Dermis blood vessel endothelial cell (primary cell): ENCODE measurements around the gene CNKSR3. TPM values are rescaled to one million over a fixed set of nuclear protein-coding genes. Genes with fewer than 3 reads are reported as not detected.
A peak's percentile ranks its signal among the peaks of the same experiment; 100 is the strongest.
"Not testable (repeated sequence)": the region's sequence is repeated elsewhere in the genome, so short reads cannot be mapped to it uniquely, and the experiment has no call there.

ENCODE experiments used
- DNase-seq: peaks from one replicate; pipeline ENCODE4 v3.0.0; 2010
- total RNA-seq: library from RNA; depleted of rRNA; stranded (reverse); fragments of >200 nt; gene quantifications from 2 replicates; pipeline ENCODE4 v1.2.3, GENCODE V29; 2014

CNKSR3 gene
- total RNA-seq: 12.1 and 15.5 TPM in 2 replicates

DNA sequence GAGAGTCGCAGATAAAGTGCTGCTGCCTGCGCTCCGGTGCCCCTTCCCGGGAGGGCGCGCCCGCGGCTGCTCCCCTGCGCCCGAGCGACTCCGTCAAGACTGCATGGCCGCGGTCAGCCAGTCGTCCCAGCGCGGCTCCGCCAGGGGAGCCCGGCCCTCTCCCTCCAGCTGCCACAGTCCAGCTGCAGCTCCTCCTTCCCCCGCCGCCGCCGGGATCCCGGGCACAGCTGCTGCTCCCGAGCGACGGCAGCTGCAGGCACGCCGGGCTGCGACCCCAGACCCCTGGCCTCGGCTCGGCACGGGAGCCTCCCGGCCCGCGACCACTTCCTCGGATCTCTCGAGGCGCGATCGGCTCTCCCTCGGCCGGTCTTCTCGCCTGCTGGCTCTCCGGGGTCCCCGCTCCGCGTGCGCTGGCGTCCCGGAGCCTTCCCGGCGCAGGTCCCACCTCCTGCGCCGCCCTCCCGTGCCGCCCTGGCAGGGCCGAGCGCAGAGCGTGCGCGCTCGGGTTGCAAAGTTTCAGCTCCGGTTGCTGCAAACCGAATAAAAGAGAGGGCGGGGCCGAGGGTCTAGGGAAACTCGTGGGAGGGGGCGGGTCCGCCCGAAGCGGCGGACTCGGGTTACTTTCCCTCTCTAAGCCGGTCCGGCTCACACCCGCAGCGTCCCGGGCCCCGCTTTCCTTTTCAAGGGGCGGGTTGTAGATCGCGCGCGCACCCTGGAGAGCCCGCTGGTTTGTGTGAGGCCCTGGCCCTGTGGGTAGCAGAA lies at the start of gene CNKSR3:
Gene CNKSR3 (minus strand): TSS at position 542 of the 762 bp plus-strand sequence. CDS start 571 bp downstream, outside the sequence.
- peak; percentile 95 for DNase-seq

DNA sequence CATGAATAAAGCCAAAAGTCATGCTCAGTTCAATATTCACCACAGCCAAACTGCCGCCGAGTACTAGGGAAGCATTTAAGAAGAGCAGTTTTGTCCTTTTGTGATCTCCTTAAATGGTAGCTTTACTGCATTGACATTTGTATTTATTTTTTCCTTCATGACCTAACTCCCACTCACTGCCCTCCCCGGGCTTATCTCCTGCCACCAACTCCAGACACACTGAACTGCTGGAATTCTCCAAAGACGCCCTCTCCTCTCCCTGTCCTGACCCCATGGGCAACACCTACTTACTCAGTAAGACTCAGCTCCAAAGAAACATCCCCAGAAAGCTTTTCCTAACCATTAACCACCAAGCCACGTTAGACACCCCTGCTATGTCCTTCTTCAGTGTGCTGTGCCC lies 48.5 kb upstream of the CNKSR3 start:
- no peak for DNase-seq

DNA sequence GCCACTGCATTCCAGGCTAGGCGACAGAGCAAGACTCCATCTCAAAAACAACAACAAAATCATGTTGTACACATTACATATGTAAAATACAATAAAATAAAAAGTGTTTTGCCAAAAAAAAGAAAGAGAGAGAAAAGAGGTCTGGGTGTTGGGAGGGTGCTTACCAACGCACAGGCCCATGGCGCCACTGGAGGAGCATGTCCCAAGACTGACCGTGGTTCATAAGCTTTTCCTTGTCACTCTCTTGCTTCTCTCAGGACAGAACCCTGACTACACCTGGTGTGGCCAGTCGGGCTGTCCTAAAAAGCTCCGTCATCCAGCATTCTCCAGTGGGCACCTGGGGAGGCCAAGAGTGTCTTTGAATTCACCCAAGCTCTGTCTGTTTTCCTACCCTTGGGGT lies 48.0 kb upstream of the CNKSR3 start:
- no peak for DNase-seq

DNA sequence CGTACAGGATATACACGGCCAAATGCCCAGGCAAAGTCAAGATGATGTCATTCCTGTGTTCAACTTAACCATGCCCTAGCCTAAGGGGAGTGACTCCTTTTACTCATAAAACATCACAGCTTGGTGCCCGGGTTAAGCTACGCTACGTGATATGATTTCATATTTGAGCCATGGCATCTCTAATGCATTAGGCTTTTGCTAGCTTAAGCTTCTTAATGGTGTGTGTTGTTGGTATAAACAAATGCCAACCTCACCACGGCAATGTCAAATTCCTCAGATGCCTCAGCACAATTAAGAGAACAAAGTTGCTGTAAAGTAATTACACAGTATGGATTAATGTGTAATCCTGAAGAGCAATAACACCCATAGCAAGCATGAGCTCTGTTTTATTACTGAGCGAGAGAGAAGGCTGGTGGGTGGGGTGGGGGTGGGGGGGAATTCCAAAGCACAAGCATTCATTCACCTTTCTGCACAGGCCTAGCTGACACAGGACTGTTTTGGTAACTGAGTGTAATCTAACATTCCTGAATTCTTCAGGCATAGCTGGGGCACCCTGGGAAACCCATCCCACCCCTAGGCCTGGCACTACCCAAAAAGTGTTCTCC lies 44.7 kb upstream of the CNKSR3 start:
- peak; percentile 26 for DNase-seq

DNA sequence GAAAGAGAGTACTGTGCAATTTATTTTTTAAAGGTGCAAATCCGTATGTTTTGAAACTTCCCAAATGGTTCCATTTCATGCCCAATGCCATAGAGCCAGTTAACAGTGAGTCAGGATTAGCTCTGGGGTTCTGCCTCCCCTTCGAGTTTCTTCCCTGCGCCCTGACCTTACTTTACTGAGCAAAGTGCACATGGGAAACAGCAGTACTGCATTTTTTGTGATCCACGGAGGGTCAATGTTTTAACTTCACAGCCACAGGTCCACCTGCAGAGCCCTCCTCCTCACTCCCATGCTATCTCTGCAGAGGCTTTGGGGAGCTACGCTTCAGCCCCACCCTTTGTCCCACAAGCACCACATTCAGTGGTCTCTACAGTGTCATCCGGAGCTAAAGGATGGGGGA lies 44.0 kb upstream of the CNKSR3 start:
- no peak for DNase-seq

DNA sequence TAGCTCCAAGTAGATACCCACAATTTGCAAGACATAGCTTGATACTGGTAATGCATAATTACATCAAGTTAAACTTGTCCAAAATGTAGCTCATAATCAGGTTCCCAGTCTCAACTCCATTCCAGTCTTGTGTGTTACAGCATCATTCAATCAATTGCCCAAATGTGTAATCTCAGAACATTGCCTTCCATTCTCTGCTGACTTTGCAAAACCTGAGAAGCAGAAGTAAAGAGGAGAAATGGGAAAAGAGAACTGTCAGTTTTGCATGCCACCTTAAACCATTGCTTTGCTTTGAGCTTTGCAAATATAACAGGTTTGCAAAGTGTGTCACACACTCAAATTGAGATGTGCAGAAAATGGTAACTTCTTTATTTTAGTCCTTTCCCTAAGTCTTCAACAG lies 40.3 kb upstream of the CNKSR3 start:
- DNase-seq: no peak

DNA sequence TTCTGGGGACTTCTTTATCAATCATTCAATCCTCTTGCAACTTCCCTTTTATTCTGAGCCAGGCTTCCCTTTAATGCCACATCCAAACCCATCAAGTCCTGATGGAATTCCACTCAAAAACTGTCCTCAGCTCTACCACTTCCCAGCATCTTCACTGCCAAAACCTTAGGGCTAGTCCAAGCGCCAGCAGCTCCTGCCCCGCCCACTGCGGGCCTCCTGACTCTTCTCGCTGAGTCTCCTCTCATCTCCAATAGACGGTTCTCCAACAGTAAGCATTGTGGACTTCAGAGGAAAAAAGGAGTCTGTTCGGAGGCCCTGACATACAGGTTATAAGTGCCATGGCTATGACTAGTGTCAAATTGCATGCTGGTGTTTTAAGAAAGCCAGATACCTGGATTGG lies 38.7 kb upstream of the CNKSR3 start:
- no peak for DNase-seq

DNA sequence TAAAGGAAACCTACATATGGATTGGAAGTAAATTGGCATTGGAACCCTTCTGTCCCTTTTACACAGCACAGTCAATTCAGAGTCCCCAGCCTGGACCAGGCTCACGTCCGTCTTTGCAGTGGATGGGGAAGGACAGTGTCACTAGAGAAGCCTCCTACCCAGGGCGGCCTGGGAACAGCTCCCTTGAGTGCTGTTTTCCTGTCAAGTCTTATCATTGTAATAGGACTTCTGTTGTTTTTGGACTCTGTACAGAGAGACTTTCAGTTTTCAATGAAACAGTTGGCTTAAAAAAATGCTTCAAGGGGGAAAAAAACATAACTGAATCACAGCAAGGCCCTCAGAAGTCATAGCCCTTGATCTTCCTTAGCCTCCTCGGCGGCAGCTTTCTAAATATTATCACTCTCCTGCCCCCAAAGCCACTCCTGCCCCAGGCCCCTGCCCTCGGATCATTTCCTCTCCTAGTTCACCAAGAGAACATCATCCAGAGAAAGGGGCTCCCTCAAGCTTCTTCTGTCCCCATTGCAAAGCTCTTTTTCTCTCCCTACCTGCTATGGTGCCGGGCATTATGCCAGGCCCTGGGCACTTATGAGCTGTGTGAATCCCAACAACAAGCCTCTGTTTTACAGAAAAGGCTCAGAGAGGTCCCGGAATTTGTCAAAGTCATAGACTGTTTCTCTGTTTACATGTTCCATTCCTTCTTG lies 37.8 kb upstream of the CNKSR3 start:
- peak; percentile 75 for DNase-seq

DNA sequence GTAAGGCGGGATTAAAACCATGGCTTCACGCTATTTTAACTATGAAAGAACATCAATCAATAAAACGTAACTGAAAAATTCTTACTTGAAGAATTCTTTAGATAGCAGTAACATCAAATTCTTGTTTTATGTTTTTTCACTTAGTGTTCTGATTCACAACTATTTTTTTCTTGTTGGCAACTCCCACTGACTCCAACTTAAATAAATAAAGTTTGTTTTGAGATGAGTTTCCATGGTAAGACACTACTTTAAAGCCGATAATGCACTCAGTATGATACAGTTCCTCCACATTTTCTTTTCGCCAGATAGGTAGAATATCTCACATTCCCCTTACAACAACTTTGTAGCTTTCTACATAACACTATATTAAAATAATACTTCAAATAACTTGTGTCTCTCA lies 33.1 kb upstream of the CNKSR3 start:
- no peak for DNase-seq

DNA sequence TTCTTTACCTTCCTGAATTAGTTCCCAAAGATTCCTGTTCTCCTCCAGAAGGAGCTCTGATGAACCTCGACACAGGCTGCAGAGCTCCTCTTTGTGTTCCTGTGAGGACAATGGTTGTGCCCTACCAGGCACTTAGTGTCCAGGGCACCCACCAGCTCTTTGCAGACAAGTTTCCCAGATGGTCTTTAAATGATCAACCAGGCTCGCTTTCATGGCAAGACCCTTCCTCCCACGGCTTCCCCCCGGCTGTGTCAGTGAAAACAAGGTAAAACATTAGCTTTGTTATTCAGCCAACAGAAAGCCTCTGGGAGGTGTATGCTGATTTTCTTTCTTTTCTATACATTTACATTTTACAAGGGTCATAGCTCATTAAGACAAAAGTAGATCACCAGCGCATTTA lies 32.3 kb upstream of the CNKSR3 start:
- no peak for DNase-seq

DNA sequence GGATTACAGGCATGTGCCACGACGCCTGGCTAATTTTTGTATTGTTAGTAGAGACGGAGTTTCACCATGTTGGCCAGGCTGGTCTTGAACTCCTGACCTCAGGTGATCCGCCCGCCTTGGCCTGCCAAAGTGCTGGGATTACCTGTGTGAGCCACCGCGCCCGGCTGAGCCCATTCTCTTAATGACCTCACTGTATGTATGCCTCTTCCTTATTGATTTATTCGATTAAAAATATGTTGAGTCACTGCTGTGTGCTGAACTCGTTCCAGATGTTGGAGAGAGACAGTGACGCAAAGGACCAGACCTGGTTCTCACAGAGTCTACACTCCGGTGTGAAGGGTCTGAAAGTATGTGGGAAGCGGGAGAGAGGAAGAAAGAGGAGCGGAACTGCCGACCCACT lies 31.4 kb upstream of the CNKSR3 start:
- DNase-seq: not testable (repeated sequence)

DNA sequence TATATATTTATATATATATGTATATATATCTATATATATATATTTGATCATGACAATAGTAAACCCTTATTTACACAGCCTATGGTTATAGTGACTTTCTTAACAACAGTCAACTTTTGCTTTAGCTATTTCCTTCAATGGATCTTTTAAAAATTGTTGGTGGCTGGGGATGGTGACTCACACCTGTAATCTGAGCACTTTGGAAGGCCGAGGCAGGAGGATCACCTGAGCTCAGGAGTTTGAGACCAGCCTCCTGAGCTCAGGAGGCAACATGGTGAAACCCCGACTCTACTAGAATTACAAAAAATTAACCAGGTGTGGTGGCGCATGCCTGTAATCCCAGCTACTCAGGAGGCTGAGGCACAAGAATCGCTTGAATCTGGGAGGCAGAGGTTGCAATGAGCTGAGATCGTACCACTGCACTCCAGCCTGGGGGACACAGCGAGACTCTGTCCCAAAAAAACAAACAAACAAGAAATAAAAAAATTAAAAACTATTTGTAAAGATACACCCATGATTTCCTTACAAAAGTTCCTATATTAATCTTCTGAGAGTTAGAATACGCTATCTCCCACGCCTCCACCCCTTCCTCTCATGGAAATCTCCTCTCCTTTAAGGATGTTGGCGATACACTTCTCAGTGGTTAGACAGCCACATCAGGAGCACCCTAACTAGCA lies 29.2 kb upstream of the CNKSR3 start:
- no peak for DNase-seq

DNA sequence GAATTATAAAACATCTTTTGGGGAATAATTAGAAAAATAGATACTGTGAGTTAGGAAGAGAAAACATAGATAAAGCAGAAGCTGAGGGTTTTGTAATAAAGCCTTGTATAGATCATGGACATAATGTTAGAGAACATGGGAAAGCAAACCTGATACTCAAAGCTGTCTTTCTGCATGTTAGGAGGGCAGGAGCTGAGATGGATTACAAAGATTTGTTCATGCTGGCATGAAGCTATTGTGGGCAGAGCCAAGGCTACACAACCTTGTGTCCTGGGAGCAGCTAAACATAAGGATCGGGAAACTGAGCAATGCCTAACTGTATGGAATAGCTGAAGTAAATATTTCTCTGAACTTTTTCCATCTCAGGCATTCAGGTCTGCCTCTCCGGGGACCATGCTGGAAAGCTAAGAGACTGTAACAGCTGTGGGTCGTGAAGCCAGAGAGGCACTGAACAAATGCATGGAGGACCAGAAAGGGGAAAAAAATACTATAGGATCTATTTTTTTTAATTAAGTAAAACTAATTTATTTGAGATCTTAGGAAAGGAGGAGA lies 28.2 kb upstream of the CNKSR3 start:
- no peak for DNase-seq

DNA sequence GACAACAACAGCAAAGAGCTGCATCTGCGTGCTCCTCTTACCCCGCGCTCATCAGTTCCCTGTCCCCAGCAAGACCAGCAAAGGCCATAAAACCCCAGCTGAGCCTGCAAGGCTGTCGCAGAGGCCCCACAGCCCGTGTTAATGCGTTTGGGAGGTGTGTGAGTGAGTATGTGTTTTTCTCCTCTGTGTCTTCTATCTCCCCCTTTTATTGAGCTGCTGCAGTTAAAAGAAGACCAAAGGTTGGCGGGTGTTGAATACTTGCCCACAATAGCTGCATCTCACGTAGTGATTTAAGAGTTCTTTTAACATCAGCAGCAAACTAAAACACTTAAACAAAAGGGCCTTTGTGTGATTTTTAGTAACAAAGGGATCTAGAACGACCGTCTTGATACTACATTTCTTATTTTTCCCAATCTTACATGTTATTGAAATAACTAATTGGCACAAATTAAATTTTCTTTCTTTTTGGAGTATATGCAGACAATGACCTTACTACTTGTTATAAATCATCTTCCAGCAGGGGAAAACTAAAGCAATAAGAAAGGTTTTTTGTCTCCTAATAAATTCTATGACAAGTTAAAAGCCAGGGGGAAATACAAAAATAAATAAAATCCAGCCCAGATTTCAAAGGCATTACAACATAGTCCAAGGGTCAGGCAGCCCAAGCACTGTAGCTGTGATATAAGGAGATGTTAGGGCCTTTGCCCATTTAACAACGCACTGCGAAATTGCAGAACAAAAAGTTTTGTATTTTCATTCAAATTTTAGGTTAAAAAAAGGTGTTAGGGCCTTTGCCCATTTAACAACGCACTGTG lies 27.2 kb upstream of the CNKSR3 start:
- DNase-seq: no peak

DNA sequence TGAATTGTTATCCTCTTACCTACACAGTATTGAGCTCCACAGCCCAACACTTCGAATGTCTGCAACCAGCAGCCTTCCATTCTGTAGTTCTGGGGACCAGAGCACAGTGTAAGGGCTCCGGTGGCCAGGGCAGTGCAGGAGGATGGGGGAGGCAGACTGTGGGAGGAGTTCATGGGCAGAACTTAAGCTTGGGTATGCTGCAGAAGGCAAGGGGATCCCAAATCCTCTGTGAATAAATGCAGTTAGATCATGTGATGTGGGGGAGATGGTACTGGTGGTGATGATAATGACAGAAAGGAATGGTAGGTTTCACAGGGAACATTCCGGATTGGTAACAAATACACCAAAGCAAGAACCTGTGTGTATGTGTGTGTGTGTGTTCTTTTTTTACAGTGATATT lies 26.5 kb upstream of the CNKSR3 start:
- no peak for DNase-seq

DNA sequence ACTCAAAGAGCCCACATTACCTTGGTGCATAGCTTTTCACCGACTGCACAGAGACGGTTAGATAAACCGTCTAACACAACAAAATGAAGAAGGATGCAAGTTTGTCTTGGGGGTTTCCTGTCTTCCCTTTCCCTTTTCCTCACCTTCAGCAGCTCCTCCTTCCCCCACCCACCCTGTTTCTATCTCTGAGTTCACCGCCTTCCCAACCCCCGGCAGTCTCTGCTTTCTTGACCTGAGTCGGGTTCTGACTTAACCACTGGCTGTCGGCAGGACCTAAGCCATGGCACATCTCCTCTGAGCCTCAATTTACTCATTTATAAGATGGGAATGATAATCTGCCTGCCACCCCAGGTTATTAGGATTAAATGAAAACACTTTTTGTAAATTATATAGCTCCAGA lies 25.8 kb upstream of the CNKSR3 start:
- no peak for DNase-seq

DNA sequence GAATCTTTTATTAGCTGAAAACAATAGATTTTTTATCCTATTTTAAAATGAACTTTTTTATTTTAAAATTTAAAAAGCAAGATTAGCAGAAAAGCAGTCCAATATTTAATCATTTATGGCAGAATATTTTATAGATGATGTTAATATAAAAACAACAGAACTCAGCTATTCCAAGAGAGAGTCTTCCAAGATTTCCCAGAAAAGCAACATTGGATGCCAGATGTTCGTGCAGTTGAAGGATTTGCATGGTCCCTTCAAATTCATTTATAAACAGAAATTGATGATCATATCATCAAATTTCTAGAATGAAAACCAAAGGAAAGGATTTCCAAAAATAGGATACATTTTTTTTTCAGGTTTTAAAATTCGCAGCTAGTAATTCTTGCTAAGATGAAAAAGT lies 25.4 kb upstream of the CNKSR3 start:
- no peak for DNase-seq

DNA sequence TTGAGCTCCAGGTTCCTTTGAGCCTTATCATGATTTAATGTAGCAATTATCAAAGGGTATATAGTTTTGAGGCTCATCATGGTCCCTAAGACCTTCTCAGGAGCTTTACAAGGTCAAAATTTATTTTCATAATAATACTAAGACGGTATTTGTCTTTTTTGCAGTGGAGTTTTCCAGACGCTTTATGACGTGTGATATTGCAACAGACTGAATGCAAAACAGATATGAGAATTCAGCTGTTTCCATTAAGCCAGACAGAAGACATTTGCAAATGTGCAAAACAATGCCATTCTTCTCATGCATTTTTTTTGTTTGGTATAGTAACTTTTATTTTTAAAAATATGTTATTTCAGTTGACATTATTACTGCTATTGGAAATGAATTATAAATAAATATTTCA lies 24.7 kb upstream of the CNKSR3 start:
- DNase-seq: no peak

DNA sequence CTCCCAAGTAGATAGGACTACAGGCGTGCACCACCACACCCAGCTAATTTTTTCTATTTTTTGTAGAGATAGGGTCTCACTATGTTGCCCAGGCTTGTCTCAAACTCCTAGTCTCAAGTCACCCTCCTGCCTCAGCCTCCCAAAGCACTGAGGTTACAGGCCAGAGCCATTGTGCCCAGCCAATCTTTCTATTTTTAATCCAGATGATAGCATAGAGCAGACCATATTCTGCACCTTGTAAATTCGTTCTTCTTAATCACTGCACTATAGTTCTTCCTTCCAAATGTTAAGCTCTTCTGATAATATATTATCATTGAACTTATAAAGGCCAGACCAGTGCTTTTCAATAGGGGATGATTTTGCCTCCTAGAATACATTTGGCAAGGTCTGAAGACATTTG lies 24.0 kb upstream of the CNKSR3 start:
- DNase-seq: no peak

DNA sequence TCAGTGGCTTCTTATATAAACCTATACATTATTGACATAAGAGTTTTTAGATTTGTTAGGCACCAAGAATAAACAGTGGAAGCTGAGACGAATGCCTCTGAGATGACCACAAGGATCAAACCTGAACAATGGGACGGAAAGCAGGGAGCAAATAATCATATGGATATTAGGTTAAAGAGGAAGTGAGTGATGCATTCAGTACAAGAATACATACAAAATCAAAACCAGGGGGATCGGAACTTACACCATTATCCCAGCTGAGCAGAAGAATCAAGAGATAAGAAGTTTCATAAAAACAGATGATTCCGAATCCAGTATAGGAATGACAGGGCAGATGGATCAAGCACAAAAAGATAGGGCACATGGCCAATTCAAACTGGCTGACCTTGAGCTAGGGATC lies 21.9 kb upstream of the CNKSR3 start:
- peak; percentile 69 for DNase-seq

DNA sequence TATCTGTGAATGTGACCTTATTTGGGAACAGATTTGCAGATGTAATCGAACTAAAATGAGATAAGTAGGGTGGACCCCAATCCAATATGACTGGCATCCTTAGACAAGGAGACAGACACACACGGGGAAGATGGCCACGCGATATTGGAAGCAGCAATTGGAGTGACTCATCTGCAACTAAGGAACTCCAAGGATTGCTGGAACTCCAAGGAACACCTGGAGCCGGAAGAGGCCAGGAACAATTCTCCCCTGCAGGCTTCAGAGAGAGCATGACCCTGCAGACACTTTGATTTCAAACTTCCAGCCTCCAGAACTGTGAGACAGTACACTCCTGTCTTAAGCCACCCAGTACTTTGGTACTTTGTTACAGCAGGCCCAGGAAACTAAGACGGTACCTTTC lies 19.5 kb upstream of the CNKSR3 start:
- no peak for DNase-seq

DNA sequence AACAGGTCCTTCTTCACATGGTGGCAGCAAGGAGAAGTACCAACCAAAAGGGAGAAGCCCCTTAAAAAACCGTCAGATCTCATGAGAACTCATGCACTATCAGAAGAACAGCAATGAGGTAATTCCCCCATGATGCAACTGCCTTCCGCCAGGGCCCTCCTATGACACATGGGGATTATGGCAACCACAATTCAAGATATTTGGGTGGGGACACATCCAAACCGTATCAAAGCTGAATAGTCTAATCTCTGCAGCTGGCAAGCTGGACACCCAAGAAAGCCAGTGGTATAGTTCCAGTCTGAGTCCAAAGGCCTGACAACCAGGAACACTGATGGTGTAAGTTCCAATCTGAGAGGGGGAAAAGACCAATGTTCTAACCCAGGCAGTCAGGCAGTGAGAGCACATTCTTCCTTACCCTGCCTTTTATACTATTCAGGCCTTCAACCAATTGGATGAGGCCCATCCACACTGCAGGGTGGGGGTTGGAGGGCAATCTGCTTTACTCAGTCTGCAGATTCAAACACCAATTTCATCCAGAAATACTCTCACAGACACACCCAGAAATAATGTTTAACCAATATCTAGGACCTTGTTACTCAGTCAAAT lies 17.9 kb upstream of the CNKSR3 start:
- no peak for DNase-seq
